HG02763 (cell line): ENCODE data around the gene PTPN1.
"Not testable (repeated sequence)": the region's sequence is repeated elsewhere in the genome, so short reads cannot be mapped to it uniquely, and the experiment has no call there.

ENCODE experiments used
- ATAC-seq: cut with Tn5 transposase; IDR thresholded peaks from one replicate; pipeline ENCODE4 v1.9.1; 2021; ENCODE audit warnings: mild to moderate bottlenecking, moderate library complexity; ENCODE audit not compliant: unreplicated experiment

PTPN1 gene

GRCh38 chr20:50602432-50603088 lies 92.4 kb downstream of the PTPN1 start:
- no peak for ATAC-seq

DNA sequence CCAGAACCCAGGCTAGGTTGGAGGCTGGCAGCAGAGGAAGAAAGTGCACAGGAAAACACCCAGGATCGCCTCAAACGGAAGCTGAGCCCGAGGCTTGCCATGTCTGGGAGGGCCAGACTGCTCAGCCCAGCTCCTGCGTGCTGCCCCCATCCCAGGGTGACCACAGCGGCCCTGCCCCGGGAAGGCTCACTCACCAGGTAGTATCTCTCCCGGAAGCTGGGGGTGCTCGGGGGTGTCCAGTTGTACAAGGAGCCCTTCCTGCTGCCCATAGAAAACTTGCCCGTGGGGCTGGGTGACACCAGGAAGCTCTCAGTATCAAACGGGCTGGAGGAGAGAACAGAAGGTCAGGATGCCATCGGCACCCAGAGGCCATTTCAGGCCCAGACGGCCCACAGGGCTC lies 94.3 kb downstream of the PTPN1 start:
- ATAC-seq = no peak

DNA sequence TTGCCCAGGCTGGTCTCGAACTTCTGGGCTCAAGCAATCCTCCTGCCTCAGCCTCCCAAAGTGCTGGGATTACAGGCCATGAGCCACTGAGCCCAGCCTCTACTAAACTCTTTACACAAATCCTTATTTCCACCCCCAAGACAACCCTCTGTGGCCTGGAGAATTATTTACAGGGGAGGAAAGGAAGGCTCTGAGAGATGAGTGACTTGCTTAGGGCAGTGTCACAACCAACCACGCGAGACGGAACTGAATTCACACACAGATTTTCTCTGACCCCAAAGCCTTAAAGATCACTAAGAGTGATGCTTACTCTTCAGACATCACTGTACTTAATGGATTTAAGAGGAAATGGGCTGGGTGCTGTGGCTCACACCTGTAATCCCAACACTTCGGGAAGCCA lies 95.0 kb downstream of the PTPN1 start:
- ATAC-seq = no peak

DNA sequence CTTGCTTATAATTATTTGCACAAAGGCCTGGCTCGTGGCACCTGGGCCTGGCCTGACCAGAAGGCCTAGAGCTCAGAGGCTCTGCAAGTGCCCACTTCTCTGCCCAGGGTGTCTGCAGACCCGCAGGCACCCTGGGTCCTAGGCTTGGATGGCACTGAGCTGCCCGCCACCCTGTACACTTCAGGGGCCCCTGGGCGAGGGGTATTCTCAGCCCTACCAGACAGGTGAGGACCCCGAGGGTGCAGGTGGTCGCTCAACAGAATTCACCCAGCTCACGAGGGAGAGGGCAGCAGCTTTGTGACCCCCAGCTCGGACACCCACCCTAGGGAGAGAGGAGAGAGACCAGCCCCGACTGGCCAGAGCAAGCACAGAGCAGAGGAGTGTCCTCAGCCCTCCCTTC lies 97.3 kb downstream of the PTPN1 start:
- ATAC-seq = no peak

GRCh38 chr20:50607850-50608749 lies 97.9 kb downstream of the PTPN1 start:
- no peak for ATAC-seq

DNA sequence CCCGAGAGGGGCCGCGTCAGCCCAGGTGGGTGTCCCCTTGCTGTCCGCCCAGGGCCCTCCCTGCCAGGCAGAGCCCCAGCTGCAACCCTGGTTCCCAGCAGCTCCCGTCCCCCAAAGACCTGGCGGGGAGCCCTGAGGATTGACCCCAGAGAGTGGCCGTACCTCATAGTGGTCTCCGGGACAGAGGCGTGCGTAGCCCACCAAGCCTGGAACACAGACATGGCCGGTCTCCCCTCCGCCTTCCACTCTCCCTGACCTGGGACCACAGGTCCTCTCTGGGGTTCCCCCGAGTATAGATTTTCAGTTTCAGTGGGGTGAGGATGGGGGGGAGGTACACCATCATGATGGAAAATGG lies 98.5 kb downstream of the PTPN1 start:
- ATAC-seq = no peak

- ATAC-seq = no peak
Measured at GRCh38 chr20:50609438-50609989, 99.3 kb downstream of the PTPN1 start.

- no peak for ATAC-seq
Measured at GRCh38 chr20:50610212-50610718, 100.1 kb downstream of the PTPN1 start.

DNA sequence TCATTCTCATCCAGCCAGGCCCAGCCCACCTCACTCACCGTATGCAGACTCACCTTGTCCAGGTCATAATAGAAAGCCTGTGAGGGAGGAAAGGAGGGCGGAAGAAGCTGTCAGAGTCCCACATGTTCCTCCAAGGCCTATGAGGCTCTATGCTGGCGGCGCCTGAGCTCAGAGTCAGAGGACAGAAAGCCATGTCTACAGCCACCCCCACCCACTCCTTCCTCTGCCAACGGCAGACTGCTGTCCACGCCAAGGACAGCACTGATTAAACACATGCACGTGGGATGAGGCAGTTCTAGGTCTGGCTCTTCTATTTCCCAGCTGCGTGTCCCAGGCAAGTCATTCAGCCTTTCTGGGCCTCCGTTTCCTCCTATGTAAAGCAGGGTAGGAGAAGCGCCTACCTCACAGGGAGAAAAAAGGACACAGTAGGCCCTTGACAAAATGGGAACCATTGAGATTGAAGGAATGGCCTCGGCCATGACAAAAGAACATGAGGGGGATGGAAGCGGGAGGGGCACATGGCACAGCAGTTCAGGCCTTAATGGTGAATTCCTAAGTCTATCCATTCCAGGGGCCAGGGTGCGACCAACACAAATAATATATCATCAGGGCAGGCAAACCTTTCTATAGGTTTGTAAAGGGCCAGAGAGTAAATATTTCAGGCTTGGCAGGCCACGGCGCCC lies 101.1 kb downstream of the PTPN1 start:
- ATAC-seq = no peak

- ATAC-seq = no peak
Measured at GRCh38 chr20:50613438-50614169, 103.4 kb downstream of the PTPN1 start.

GRCh38 chr20:50615407-50615806 lies 105.2 kb downstream of the PTPN1 start:
- ATAC-seq = no peak

GRCh38 chr20:50617022-50617421 lies 106.8 kb downstream of the PTPN1 start:
- no peak for ATAC-seq

DNA sequence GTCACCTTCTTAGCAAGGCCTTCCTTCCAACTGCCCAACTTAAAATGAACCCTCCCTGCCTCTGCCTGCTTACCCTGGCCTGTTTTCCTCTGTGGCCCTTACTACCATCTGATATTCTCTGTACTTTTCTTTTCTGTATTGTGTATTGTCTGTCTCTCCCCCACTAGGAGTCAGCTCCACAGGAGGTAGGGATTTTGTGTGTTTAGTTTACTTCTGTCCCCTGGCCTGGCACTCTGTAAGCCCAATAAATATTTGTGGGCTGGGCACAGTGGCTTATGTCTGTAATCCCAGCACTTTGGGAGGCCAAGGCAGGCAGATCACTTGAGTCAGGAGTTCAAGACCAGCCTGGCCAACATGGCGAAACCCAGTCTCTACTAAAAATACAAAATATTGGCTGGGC lies 108.4 kb downstream of the PTPN1 start:
- no peak for ATAC-seq

GRCh38 chr20:50620459-50620858 lies 110.3 kb downstream of the PTPN1 start:
- not testable (repeated sequence) for ATAC-seq

GRCh38 chr20:50621068-50621665 lies 111.0 kb downstream of the PTPN1 start:
- no peak for ATAC-seq

DNA sequence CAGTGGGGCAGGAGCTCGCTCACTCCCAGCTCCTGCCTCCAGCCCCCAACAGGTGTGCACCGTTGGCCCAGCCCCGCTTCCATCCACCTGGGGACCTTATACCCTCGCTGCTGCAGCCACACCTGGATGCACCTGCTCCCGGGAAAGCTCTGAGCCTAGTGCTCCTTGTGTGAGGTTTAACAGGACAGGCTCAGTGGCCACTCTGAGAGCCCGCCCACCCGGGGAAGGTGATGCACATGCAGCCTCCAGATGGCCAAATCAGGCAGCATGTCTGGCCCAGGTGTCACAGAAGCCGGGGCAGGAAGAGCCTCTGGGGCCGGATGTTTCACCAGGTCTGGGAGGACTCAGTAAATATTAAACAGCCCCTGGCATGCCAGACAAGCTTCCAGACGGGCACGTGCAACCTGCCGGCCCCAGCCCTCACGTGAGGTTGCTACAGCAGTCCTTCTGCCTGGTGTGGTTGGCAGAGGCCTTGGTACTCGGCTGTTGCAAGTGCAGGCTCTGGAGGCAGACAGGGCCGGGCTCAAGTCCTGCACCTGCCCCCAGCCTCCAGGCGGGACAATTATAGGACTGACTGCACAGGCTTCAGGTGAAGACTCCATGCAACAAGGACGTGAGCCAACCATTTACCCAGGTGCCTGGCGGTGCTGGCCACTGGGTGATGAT lies 114.3 kb downstream of the PTPN1 start:
- ATAC-seq = no peak

DNA sequence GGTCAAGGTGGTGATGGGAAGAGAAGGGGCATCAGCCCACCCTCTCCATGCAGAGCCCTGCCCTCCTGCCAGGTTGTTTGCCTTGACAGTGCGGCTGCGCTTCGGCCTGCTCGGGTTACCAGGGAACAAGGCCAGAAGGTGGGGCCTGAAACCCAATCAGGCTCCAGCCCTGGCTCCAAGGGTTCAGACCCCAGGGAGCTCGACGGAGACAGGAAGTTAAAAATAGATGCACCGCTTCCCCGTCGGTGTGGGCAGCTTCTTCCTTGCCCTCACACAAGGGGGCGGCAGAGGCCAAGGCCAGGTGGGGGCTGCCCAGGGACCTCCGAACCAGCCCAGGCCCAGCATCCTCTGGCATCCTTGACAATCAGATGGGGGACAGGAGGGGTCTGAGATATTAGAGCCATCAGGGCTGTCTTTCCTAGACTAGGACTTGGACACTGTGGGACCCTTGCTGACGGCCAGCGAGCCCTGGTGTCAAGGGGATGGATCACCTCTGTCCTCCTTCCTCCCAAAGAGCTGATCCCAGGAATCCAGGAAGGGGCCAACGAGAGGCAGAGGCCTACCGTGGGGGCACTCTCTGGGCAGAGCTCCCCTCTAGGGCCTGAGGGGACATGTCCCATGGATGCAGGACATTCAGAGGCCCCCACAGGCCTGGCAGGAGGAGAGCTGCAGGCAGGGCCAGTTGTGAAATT lies 115.9 kb downstream of the PTPN1 start:
- no peak for ATAC-seq

DNA sequence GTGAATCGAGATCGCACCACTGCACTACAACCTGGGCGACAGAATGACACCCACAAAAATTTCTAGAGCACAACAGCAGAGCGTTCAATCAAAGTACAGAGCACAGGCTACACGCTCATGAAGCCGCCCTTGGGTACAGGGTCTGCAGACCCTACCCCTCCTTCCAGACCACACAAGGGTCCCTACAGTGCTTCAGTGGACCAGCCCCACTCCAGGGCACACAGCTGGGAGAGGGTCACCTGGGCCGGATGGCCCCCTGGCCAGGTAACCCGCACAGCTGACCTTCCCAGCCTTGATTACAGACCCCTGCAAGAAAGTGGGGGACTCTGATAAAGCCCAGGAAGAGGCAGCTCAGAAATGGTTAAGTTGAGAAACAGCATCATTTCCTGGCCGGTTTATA lies 117.6 kb downstream of the PTPN1 start:
- no peak for ATAC-seq

DNA sequence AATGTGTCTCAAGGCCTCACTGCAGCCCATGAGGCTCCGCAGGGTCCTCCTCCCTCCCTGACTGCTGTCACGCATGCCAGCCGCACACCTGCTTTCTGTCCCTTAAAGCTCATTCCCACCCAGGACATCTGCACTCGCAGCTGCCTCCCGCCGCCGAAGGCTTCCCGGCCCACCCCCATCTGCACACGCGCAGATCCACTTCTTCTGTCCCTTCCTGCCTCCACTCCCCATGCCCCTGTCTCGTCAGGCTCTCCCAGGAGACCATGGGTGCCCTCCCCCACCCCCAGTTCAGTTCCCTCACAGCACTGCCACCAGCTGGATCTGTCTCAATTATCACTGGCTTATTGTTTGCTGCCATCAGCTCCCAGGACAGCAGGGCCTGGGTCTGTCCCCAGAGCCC lies 118.1 kb downstream of the PTPN1 start:
- ATAC-seq = no peak
